ENCODE results near the gene SFXN5. TPM values are rescaled to one million over a fixed set of nuclear protein-coding genes. Genes with fewer than 3 reads are reported as not detected.

The SFXN5 gene
- total and polyA plus RNA-seq, 2 of the 8 experiments (the other 6 are each of a cell fraction or from before 2014, with no cell fraction given), result 29.3 to 33.1 TPM

GRCh38 chr2:73077424-73077795 is 5.9 kb upstream of the SFXN5 start:
- Histone ChIP-seq H3K4ac (replicated peaks; ENCODE audit: insufficient read length, low read depth, low read length) (no peak overlapping the region), H3K56ac (replicated peaks; ENCODE audit: insufficient read length, low read depth, low read length) (no peak overlapping the region), H4K8ac (ENCODE audit: extremely low read depth, insufficient read depth, low read length) (no peak overlapping the region), H4K5ac (ENCODE audit: insufficient read length, low read depth, low read length) (no peak overlapping the region), H3K18ac (ENCODE audit: extremely low read depth, low read length) (no peak overlapping the region), H2AFZ (ENCODE audit: low read length) (no peak overlapping the region), H3K23ac (ENCODE audit: insufficient read length) (no peak overlapping the region), H2BK20ac (ENCODE audit: low read length) (no peak overlapping the region), H2BK120ac (replicated peaks; ENCODE audit: low read depth, low read length) (no peak overlapping the region), H3K4me2 (ENCODE audit: insufficient read depth in 1 of 2, low read depth in 2 of 2, low read length in 2 of 2) (no peak overlapping the region), H4K91ac (replicated peaks; ENCODE audit: insufficient read length, low read length) (no peak overlapping the region), H4K20me1 (replicated peaks in 1 of 2; ENCODE audit: control insufficient read depth in 1 of 2, insufficient read depth in 2 of 2, low read length in 2 of 2) (peaks cover 0 to 6% of the 10 kb centered on the region in 2 experiments), H2BK12ac (ENCODE audit: low read depth, low read length) (no peak overlapping the region), H3K9me3 (ENCODE audit: insufficient read depth in 2 of 2, low read depth in 1 of 2, low read length in 1 of 2) (no peaks in the 10 kb centered on the region), H3K27ac (ENCODE audit: low read depth, low read length) (no peak overlapping the region), H3K14ac (ENCODE audit: insufficient read length) (no peak overlapping the region), H2BK5ac (ENCODE audit: low read depth, low read length) (no peak overlapping the region), H3K4me1 (replicated peaks in 1 of 4; ENCODE audit: control insufficient read depth in 3 of 4, insufficient read depth in 4 of 4, low read length in 3 of 4) (peaks cover 0 to 9% (median 5%) of the 10 kb centered on the region in 4 experiments; a peak in 6 of 7 replicates), H3K23me2 (ENCODE audit: low read depth, low read length) (no peaks in the 10 kb centered on the region), H3K27me3 (replicated peaks in 1 of 4; ENCODE audit: control insufficient read depth in 3 of 4, extremely low read depth in 1 of 4, insufficient read depth in 3 of 4, low read length in 3 of 4) (no peaks in the 10 kb centered on the region; a peak in 3 of 7 replicates), H3K36me3 (ENCODE audit: control insufficient read depth in 2 of 4, insufficient read depth in 4 of 4, low read length in 3 of 4) (no peaks in the 10 kb centered on the region; a peak in 1 of 8 replicates), H2BK15ac (ENCODE audit: low read length) (no peak overlapping the region), H2AK5ac (ENCODE audit: low read depth, low read length) (no peak overlapping the region), H3K79me1 (ENCODE audit: low read depth, low read length) (no peaks in the 10 kb centered on the region), H3K9ac (replicated peaks in 1 of 4; ENCODE audit: extremely low read depth in 1 of 4, low read depth in 3 of 4, low read length in 3 of 4) (no peak overlapping the region), H3K4me3 (ENCODE audit: extremely low read depth in 1 of 4, insufficient read depth in 2 of 4, low read depth in 3 of 4, low read length in 4 of 4) (no peak overlapping the region), H3K79me2 (ENCODE audit: control insufficient read depth in 1 of 2, insufficient read depth in 2 of 2, low read length in 2 of 2) (no peaks in the 10 kb centered on the region)
- CTCF ChIA-PET (ENCODE audit: partially characterized antibody), result interaction anchor here (1.6 to 12.2 kb wide), 5 partner anchors 9 to 182 kb away, joined by 4 to 95 read pairs (median 9); no protein-coding TSS in a partner anchor
- 95% methylated on average over 1 of the region's 1 CpG; no CpG with 5 or more reads in 1 of the 2 experiments for WGBS, 2 experiments (ENCODE audit: extremely low coverage in 1 of 2, insufficient coverage in 1 of 2, insufficient read length in 1 of 2, insufficient replicate concordance in 2 of 2, low coverage in 1 of 2, low lambda C conversion rate in 2 of 2, missing lambda C conversion rate in 1 of 2)
- POLR2A ChIA-PET (ENCODE audit: partially characterized antibody), result interaction anchor here (1.5 kb wide), 1 partner anchor 22 kb away, joined by 3 read pairs; no protein-coding TSS in a partner anchor
- no peak for DNase-seq (ENCODE audit: low read depth in 1 of 2, low spot score in 2 of 2)
- FAIRE-seq, result no peak
- TF ChIP-seq SP4 (IDR thresholded peaks at IDR 0.05; ENCODE audit: low read length) (no peak), CHD2 (IDR thresholded peaks at IDR 0.05; ENCODE audit: low read length) (no peak), POLR2A (IDR thresholded peaks at IDR 0.05; ENCODE audit: control extremely low read depth in 1 of 2, low read depth in 2 of 2, low read length in 2 of 2) (no peak), FOSL1 (IDR thresholded peaks at IDR 0.05; ENCODE audit: insufficient read depth, low read depth, low read length) (no peak), CEBPB (IDR thresholded peaks at IDR 0.05; ENCODE audit: low read depth, low read length) (no peak), SIN3A (conservative IDR thresholded peaks at IDR 0.05 in 1 of 2, IDR thresholded peaks at IDR 0.05 in 1 of 2; ENCODE audit: low read depth in 1 of 2, low read length in 2 of 2) (no peak), SRF (IDR thresholded peaks at IDR 0.05; ENCODE audit: low read depth, low read length) (no peak), CHD1 (IDR thresholded peaks at IDR 0.05; ENCODE audit: low read depth, low read length) (no peak), CBX5 (IDR thresholded peaks at IDR 0.05; ENCODE audit: low read depth, low read length) (no peak), RAD21 (IDR thresholded peaks at IDR 0.05 in 1 of 2, conservative IDR thresholded peaks at IDR 0.05 in 1 of 2; ENCODE audit: low read depth in 2 of 2, low read length in 2 of 2) (no peak), GTF2F1 (IDR thresholded peaks at IDR 0.05; ENCODE audit: borderline replicate concordance, low read depth, low read length) (no peak), CTCF (IDR thresholded peaks at IDR 0.05; ENCODE audit: control extremely low read depth in 1 of 3, insufficient read depth in 1 of 3, low read depth in 1 of 3, low read length in 3 of 3) (no peak)
